Activated CD4-positive, alpha-beta T cell treated with anti-CD3 and anti-CD28 coated beads, Interleukin-2, amount 50 U/mL, for 16 hours (primary cell): ENCODE measurements around the gene DVL3.
A peak's percentile ranks its signal among the peaks of the same experiment; 100 is the strongest.
"Not testable (repeated sequence)": the region's sequence is repeated elsewhere in the genome, so short reads cannot be mapped to it uniquely, and the experiment has no call there.

Experiments
- DNase-seq: peaks from one replicate; pipeline ENCODE4 v3.0.0-alpha.2; 2020

Gene DVL3

DNA sequence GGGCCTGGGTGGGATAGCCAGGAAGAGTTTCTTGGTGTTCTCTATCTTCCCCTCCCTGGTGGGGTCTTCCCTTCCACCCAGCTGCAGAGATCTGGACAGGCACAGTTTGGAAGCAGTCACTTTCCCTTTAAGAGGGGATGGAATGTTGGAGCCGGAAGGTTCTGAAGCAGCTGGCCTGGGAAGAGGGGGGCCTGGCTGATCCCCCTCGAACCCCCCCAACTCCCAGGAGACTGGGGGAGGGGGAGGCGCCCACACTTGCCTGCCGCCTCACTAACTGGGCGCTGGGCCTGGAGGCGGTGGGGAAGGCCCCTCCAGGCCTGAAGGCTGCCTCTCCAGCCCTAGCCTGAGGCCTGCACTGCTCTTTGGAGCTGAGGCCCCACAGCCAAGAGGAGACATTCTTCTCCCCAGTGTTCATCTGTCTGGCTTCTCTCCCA, 1.4 kb downstream of the DVL3 start:
- DNase-seq = no peak

DNA sequence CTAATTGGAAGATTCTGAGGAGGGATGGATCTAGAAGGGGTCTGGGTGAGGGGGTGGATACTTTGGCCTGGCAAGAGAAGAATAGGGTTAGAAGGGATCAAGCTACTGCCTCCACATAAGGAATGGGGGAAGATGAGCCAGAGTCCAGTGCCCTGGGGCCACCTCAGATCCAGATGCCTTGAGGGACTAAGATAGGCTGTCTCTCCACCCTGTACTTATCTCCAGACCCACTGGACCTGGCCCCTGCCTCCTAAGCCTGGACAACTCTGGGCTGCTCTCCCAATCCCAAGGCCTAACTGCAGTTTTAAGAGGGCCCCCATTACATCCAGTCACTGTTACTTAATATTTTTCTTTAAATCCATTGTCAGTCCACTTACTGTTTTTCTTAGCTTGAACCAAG, 2.0 kb downstream of the DVL3 start:
- DNase-seq = no peak

DNA sequence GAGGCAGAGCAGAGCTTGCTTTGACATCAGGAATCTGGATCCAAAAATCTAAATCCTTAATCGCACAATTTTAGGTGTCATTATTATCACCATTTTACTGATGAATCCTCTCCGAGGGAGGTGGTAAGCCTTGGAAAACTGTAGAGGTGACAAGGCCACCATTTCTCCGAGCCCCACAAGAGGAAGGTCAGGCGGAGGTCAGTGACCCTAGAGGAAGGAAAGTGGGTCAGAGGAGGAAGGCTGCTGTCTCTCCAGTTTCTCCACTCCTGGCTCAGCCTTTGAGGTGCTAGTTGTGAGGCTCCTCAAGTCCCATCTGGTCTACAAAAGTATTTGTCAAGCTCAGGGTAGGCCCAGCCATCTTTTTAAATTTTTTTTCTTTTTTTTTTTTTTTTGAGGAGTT, 3.2 kb downstream of the DVL3 start:
- DNase-seq = no peak

DNA sequence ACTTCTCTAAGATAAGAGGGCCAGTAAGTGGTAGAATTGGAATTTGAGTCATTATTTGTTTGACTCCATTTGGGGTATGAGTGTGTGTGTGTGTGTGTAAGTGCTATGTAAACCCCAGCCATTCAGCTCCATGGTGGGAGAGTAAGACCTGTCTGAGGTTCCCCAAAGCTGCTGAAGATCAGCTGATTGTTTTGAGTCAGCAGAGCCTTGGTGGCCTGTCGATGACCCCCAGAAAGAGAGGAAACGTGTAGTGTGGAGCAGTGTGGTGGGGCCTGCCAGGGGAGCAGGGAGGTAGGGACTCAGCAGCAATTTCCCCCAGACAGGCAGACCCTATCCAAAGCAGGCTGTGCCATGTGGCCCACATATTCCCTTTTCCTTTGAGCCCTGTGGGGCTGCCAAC, 5.3 kb downstream of the DVL3 start:
- DNase-seq = peak; percentile 21

DNA sequence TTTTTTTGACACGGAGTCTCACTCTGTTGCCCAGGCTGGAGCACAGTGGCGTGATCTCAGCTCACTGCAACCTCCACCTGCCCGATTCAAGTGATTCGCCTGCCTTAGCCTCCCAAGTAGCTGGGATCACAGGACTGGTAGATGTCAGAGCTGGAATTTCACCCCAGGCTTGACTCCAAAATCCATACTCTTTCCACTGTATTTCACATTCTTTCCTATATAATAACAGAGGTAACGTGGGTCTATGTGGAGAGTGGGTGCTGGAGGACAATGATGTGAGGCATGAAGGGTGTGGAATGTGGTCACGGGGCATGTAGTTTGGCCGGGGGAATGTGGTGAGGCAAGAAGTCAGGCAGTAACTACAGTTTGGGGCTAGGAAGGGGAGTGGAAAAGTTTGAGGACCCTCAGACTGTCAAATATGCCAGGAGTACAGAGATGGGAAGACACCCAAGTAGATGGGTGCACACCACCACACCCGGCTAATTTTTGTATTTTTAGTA, 7.4 kb downstream of the DVL3 start:
- not testable (repeated sequence) for DNase-seq

DNA sequence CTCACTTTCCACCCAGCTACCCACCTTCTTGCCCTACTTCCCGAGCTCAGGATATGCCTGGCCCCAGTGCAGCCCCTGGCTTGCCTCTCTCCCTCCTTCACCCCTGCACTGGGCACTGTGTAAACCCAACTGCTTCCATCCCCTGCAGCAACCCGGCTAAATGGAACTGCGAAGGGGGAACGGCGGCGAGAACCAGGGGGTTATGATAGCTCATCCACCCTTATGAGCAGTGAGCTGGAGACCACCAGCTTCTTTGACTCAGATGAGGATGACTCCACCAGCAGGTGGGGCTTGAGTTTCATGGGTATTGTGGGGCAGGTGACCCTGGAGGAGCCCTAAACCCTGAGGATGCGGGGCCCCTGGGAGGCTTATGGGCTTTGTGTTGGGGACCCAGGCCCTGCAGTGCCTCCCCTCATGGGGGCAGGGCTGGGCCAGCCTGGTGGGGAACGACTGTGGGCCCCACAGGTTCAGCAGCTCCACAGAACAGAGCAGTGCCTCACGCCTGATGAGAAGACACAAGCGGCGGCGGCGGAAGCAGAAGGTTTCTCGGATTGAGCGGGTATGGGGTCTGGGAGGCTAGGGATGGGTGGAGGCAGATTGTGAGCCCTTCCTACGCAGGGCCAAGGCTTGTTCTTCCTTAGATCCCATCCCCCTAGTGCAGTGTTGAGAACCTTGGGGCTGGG, 9.6 kb downstream of the DVL3 start:
- DNase-seq = no peak

DNA sequence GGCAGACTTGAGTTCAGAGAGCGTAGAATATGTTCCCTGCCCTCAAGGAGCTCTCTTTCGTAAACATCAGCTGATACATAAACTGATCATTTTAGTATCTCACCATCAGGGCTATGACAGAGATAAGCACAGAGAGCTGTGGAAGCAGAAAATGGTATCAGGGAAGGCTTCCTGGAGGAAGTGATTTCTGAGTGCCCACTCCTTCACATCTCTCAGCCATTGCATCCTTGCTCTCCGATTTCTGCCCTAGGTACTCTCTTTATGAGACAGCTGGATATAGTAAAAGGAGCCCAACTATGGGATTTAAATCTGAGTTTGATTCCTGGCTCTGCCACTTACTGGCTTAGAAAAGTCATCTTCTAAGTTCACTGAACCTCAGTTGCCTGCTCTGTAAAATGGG, 10.4 kb downstream of the DVL3 start:
- no peak for DNase-seq

DNA sequence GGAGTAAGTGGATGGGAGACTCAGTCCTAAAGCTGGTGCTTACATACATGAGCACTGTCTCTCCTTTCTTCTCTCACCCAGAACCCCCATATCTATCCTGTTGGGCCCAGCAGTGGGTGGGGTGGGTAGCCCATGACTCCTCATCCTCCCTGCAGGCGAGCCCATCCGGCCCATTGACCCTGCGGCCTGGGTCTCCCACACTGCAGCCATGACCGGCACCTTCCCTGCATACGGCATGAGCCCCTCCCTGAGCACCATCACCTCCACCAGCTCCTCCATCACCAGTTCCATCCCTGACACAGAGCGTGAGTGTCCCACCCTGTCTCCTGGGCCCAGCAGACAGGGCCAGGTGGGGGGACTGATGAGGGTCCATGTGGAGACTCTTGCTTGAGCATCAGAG, 11.5 kb downstream of the DVL3 start:
- no peak for DNase-seq

DNA sequence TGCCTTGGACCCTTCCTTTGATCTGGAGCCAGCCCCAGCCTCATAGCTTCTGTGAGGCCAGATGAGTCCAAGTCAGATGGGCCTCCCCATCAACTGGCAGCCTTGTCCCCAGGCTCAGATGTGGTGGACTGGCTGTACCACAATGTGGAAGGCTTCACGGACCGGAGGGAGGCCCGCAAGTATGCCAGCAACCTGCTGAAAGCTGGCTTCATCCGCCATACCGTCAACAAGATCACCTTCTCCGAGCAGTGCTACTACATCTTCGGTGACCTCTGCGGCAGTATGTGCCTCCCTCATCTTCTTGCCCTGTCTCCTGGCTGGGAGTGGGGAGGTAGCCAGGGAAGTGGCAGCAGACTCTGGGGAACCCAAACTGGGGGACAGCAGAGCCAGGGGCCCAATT, 12.6 kb downstream of the DVL3 start:
- no peak for DNase-seq

DNA sequence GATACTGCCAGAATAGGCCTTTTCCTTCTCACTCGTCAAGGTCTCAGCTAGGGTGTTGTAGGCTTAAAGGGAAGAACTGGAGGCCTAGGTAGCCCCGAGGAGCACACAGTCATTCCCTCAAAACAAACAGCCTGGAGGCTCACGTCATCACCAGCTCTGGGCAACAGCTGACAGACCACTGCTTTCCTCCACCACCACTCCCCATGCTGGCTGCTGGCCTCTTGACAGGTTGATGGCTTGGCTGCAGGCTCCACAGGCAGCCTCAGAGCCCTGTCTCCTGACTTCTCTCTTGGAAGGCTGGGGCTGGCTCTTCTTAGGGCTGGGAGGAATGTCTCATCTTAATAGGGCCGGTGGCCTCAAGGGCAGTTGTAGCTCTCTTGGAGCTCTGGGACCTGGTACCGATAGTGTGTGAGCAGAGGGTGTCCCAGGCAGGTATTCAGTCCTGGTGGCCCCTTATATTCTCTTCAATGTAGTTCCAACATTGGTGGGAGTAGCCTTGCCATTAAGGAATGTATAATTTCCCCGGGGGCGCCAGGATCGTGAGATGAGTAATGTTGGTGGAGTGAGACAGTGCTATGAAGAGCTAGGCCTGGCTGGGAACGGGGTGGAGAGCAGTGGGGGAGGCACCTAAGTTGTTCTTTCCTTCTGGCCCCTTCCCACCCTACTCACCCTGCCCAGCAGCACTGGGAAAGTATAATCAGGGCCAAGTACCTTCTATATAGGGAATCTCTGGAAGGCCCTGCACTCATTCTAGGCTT, 13.4 kb downstream of the DVL3 start:
- no peak for DNase-seq

DNA sequence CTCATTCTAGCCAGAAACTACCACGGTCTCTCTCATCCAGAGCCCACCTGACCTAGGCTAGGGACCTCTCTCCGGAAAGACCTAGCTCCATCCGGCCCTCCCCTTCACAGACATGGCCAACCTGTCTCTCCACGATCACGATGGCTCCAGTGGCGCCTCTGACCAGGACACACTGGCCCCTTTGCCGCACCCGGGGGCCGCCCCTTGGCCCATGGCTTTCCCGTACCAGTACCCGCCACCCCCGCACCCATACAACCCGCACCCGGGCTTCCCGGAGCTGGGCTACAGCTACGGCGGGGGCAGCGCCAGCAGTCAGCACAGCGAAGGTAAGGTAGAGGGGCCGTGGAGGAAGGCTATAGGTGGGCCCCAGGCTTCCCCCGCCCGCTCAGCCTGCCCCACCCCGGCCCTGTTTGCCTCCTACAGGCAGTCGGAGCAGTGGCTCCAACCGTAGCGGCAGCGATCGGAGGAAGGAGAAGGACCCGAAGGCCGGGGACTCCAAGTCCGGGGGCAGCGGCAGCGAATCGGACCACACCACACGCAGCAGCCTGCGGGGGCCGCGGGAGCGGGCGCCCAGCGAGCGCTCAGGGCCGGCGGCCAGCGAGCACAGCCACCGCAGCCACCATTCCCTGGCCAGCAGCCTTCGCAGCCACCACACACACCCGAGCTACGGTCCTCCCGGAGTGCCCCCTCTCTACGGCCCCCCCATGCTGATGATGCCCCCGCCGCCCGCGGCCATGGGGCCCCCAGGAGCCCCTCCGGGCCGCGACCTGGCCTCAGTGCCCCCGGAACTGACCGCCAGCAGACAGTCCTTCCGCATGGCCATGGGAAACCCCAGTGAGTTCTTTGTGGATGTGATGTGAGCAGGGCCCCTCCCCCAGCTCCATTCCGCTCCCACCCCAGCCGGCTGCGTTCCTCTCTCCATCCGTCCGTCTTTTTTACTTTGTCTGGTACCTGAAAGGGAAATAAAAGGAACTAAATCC, 15.0 kb downstream of the DVL3 start:
- no peak for DNase-seq

DNA sequence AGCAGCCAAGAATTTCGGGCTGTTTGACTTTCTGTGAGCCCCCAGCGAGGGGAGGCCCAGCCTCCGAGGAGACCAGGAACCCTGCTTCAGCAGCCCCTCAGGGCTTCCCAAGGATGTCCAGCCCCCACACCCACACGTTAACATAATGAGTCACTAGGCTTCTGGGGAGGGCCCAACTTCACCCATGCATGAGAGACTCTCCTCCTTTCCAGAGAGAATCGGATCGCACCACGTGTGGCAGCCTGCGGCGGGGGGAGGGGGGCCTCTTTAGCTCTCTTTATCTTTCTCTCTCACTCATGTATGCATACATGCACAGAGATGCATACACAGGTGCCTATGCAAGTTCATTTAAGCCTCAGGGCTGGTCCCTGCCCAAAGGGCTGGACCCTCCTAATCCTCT, 16.4 kb downstream of the DVL3 start:
- DNase-seq = no peak

DNA sequence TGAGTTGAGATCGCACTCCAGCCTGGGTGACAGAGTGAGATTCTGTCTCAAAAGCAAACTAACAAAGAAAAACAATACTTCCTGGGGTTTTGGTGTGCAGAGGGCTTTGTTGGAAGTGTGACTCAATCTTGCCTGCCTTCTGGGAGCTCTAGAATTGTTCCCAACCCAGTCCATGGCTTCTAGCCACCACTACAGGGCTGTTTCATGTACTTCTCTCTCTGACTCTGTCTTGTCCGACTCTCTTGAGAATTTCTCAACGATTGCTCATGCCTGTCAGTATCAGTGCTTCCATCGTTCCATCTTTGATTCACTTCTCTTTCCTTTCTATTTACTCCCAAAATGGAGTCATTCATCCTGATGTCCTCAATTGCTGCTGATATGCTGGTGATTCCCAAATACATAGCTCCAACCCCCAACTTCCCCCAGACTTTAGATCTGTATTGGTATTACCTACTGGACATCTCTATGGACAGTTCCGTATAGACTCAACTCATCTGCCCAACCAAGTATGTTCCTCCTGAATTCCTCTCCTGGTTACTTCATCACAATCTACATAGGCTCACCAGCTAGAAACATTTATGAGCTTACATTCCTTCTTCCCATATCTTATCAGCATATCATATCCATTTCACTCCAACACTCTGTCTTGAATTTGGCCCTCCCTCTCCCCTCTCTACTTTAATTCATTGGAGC, 17.6 kb downstream of the DVL3 start:
- no peak for DNase-seq

DNA sequence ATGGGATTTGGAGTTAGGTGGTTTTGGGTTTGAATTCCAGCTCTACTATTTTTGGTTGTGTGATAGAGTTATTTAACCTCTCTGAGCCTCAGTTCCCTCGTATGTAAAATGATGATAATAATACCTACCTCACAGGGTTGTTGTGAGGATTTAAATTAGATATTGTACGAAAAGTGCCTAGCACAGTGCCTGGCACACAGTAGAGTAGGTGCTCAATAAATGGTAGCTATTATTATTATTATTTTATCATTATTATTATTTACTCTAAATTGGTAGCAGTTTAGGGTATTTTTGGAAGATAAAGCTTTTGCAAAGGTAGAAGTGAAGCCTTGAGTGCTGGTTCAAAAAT, 18.2 kb downstream of the DVL3 start:
- no peak for DNase-seq

DNA sequence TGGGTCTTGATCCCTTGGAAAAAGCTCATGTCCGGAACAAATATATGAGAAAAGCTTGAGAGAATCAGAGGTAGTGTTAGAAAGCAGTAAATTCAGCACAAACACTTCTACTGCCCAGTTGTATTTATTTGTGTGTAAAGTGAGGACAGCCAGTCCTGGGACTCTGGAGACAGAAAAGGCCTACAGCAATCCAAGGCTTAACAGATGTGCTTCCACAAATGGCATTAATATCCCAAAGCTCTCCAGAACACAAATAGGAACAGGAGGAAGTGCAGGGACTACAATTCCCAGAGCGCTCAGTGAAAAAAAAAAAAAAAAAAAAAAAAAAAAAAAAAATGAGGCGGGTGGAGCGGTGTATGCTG, 19.1 kb downstream of the DVL3 start:
- DNase-seq = no peak

DNA sequence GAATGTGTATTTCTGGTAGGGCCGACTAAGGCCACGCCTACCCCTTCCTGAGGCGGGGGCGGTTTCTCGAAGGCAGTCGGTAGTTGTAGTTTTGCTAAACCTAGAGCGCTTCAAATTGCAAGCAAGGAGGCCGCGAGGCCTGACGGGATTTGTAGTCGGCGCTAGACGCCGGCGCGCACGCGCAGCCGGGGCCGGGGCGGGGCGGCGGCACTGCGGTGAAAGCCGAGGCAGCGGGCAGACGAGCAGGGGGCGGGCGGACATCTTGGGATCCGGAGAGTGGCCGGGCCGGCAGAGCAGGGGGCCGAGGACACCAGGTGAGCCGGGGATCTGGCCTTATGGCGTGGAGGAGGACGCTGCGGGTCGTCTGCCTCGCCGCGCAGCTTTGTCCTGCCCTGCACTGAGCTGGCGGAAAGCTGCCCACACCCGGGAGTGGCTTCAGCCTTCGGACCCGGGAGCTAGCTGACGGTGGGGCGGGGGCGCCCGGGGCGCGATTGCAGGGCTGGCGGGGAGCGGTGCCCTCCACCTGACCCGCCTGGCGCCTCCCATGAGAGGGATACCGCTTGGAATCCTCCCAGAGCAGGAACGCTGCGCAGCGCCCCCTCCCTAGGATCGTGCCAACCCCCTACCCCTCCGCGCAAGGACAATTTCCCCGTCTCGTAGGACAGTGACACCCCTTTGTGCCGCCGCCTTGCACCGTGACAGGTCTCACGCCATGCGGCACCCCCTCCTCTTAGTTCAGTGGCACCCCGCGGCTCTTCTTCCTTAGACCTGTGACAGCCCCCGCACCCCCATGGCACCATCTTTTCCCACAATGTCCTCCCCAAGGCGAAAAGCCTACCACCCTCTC, 19.7 kb downstream of the DVL3 start, which contains the start of gene AP2M1:
Gene AP2M1, plus strand, starts transcription at position 210 of the 847 bp plus-strand sequence. CDS start 2,139 bp downstream, outside the sequence.
- DNase-seq = peak; percentile 99

DNA sequence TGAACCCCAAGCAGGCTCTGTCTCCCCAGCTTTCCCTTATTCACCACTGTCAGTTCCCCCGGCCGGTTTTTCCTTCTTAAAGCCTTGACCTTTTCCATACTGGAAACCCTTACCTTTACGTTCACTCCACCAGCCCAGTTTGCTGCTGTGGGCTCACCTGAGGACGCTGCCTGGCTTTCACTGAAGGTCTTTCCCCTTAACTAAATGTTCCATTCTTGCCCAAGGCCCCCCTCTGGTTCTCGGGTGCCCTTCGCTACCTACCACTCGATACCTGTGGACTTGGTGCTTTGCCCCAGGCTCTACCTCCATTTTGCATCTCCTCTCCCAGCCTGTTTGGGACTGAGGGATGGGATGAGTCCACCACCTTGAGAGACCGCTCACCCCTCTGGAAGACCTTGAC, 20.3 kb downstream of the DVL3 start:
- no peak for DNase-seq

DNA sequence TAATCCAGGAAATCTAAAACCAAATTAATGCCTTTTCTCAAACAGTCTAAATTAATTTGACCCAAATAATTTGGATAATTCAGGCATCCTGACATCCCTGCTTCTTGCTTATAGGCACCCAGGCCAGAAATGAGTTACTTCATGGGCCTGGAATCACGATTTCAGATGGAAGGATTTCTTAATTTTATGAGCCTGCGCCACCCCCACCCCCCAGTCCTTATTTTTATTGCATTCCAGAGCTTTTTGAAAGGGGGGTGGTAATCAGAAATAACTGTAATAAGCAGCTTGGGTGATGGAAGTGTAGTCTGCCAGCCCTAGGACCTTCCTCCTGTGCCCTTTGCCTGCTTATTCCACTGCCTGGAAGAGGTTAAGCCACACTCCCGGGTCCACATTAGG, 20.8 kb downstream of the DVL3 start:
- no peak for DNase-seq

DNA sequence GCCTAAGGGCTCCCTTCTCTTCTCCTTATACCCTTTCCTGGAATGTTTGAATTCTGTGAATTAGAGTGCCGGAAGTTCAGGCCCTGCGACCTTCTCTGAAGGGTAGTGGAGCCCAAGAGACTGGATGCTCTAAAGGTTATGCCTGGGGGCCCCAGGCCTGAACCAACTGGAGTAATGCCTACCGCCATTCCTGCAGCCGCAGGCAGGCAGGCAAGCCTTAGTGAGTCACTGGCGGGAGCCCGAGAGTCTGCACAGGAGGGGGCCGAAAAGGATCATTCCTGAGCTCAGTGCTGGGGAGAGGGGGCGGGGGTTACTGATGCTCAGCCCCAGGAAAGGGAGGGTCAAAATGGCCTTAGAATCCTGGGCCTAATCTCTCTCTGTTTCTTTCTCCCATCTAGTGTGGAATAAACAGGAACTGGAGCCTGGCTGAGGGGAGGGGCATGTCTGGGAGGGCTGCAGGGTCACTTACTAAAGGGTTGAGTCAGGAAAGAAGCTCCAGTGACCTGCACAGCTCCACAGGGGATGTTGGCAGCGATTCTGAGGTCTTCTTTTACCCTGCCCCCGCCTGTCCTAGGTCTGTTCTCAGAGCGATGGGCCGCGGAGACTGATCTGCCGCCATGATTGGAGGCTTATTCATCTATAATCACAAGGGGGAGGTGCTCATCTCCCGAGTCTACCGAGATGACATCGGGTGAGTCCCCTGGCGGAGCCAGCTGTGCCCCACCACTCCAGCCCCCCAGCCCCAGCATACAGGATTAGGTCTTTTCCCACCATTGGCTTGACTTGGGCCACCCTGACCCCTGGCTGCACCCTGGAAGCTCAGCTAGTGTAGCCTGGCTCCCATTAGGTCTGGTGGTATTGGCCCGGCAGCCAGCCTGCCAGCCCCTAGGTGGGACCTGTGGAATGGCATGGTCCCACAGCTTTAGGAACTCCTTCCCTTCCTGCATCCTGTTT, 21.5 kb downstream of the DVL3 start:
- no peak for DNase-seq

DNA sequence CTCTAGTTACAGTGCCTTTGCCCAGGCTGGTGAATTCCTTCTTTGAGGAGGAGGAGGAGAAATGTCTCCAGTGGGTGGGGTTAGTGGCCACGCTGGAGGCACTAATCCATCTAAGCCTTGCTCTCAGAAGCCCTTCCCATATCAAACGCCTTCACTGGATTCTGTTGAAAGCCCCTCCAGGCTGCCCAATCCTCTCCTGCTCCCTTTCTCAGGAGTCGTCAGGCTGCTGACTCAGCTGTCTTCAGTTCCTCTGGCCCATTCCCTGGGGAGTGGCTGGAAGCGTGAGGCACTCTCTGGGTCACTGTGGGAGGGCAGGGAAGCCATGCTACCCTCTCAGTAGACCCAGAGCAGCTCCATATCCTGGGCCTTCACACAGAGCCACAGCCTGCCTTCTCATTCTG, 22.2 kb downstream of the DVL3 start:
- DNase-seq = no peak
